ENCODE measurements around the gene BBLN. TPM values are rescaled to one million over a fixed set of nuclear protein-coding genes. Genes with fewer than 3 reads are reported as not detected.
A peak's percentile ranks its signal among the peaks of the same experiment; 100 is the strongest.

Gene BBLN
- total RNA-seq, 2 donors from 2014 or later = 65.7 to 82.1 TPM

- no peak overlapping the region for H3K9ac ChIP-seq (ENCODE audit: extremely low read depth, low read length, poor library complexity, severe bottlenecking)
- peaks cover 56% of the 10 kb centered on the region for H3K36me3 ChIP-seq (ENCODE audit: control insufficient read depth, insufficient read depth, low read length)
- no peaks in the 10 kb centered on the region for H3K27me3 Mint-ChIP-seq (ENCODE audit: insufficient read depth)
- no peak overlapping the region for H3K27ac Mint-ChIP-seq
- H3K4me3 Mint-ChIP-seq = no peak overlapping the region
- DNase-seq = peak; percentile 41
- TF ChIP-seq CTCF (conservative IDR thresholded peaks at IDR 0.05) = no peak
- no peaks in the 10 kb centered on the region for H3K9me3 ChIP-seq (ENCODE audit: control insufficient read depth, low read length)
- peaks cover 47% of the 10 kb centered on the region for H3K36me3 Mint-ChIP-seq (ENCODE audit: low read depth)
- H3K27ac ChIP-seq (ENCODE audit: low read depth, low read length) = no peak overlapping the region
- H3K4me1 ChIP-seq (ENCODE audit: control insufficient read depth, insufficient read depth, low read length) = no peaks in the 10 kb centered on the region
- WGBS, 2 experiments (ENCODE audit: insufficient coverage in 1 of 2, insufficient read length in 1 of 2) = 90 to 98% methylated on average over 6 to 10 of the region's 10 CpGs
- H3K9me3 Mint-ChIP-seq = no peaks in the 10 kb centered on the region
- peaks cover 6% of the 10 kb centered on the region for H3K4me1 Mint-ChIP-seq
- no peak overlapping the region for H3K4me3 ChIP-seq (ENCODE audit: low read length)
- no peaks in the 10 kb centered on the region for H3K27me3 ChIP-seq (ENCODE audit: control insufficient read depth, insufficient read depth, low read length, poor library complexity, severe bottlenecking)
Observed at GRCh38 chr9:128163523-128164306, 3.6 kb downstream of the BBLN start.

GRCh38 chr9:128164307-128164885 is 4.3 kb downstream of the BBLN start:
- H3K27ac Mint-ChIP-seq = no peak overlapping the region
- H3K4me1 ChIP-seq (ENCODE audit: control insufficient read depth, insufficient read depth, low read length) = no peaks in the 10 kb centered on the region
- peaks cover 6% of the 10 kb centered on the region for H3K4me1 Mint-ChIP-seq
- 94 to 96% methylated on average over 10 to 14 of the region's 14 CpGs for WGBS, 2 experiments (ENCODE audit: insufficient coverage in 1 of 2, insufficient read length in 1 of 2)
- no peak overlapping the region for H3K4me3 ChIP-seq (ENCODE audit: low read length)
- peaks cover 54% of the 10 kb centered on the region for H3K36me3 Mint-ChIP-seq (ENCODE audit: low read depth)
- no peaks in the 10 kb centered on the region for H3K9me3 ChIP-seq (ENCODE audit: control insufficient read depth, low read length)
- no peak overlapping the region for H3K27ac ChIP-seq (ENCODE audit: low read depth, low read length)
- H3K36me3 ChIP-seq (ENCODE audit: control insufficient read depth, insufficient read depth, low read length) = peaks cover 63% of the 10 kb centered on the region
- H3K27me3 ChIP-seq (ENCODE audit: control insufficient read depth, insufficient read depth, low read length, poor library complexity, severe bottlenecking) = no peaks in the 10 kb centered on the region
- no peak overlapping the region for H3K4me3 Mint-ChIP-seq
- H3K27me3 Mint-ChIP-seq (ENCODE audit: insufficient read depth) = no peaks in the 10 kb centered on the region
- TF ChIP-seq CTCF (conservative IDR thresholded peaks at IDR 0.05) = no peak
- H3K9me3 Mint-ChIP-seq = no peaks in the 10 kb centered on the region
- no peak overlapping the region for H3K9ac ChIP-seq (ENCODE audit: extremely low read depth, low read length, poor library complexity, severe bottlenecking)
- no peak for DNase-seq

- H3K9ac ChIP-seq (ENCODE audit: extremely low read depth, low read length, poor library complexity, severe bottlenecking) = no peak overlapping the region
- Mint-ChIP-seq H3K27me3 (ENCODE audit: insufficient read depth) (no peaks in the 10 kb centered on the region), H3K4me1 (peaks cover 2% of the 10 kb centered on the region), H3K9me3 (no peaks in the 10 kb centered on the region), H3K4me3 (no peak overlapping the region), H3K36me3 (ENCODE audit: low read depth) (peaks cover 66% of the 10 kb centered on the region), H3K27ac (no peak overlapping the region)
- DNase-seq = no peak
- H3K27me3 ChIP-seq (ENCODE audit: control insufficient read depth, insufficient read depth, low read length, poor library complexity, severe bottlenecking) = no peaks in the 10 kb centered on the region
- 96 to 100% methylated on average over 10 to 18 of the region's 18 CpGs for WGBS, 2 experiments (ENCODE audit: insufficient coverage in 1 of 2, insufficient read length in 1 of 2)
- H3K4me1 ChIP-seq (ENCODE audit: control insufficient read depth, insufficient read depth, low read length) = no peaks in the 10 kb centered on the region
- no peak overlapping the region for H3K4me3 ChIP-seq (ENCODE audit: low read length)
- peaks cover 74% of the 10 kb centered on the region for H3K36me3 ChIP-seq (ENCODE audit: control insufficient read depth, insufficient read depth, low read length)
- H3K9me3 ChIP-seq (ENCODE audit: control insufficient read depth, low read length) = no peaks in the 10 kb centered on the region
- H3K27ac ChIP-seq (ENCODE audit: low read depth, low read length) = no peak overlapping the region
- TF ChIP-seq CTCF (conservative IDR thresholded peaks at IDR 0.05) = no peak
Observed at GRCh38 chr9:128166169-128166568, 6.1 kb downstream of the BBLN start.

All from endodermal cell (in vitro differentiated cells).